Measurements from ENCODE around the gene SLC32A1.

SLC32A1 gene

DNA sequence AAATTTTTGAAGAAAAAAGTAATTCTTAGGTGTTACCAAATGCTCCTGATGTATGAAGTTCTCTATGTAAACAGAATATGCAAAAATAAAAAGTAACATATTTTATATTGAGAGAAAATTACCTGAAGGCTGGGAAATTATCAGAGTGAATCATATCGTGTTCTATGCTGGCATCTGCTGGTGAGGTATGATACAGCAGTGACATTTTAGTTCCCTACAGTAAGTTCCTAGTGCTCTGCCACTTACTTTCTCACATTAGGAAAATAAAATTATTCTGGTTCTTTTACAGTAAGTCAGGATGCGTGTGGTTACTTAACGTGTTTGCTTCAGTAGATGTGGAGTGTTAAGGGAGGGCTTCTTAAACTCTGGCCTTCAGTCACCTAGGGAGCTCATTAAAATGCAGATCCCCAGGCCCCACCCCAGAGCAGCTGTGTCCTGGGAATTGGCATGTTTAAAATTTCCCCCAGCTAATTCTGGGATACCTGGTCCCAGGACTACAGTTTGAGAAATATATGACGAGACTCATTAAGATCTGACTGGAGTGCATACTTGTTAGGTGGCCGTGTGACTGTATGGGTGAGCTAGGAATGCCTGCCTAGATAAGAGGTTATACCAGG lies 27.2 kb downstream of the SLC32A1 start:
- DNase-seq (ENCODE audit: low read depth in 3 of 3), result no peak

DNA sequence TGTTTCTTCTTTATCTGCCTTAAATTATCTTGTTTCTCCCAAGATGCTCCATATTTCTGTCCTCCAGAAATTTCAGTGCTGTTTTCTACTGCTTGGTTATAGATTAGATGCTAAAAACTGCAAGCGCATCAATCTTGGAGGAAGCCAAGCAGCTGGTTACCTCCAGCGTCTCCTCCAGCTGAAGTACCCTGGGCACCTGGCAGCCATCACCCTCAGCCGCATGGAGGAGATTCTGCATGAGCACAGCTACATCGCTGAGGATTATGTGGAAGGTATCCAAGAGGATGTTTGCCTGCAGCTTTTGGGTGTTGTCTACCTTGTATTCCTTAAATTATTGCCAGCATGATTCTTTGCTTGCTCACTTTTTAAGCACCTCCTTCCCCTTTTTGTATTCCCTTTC lies 27.7 kb downstream of the SLC32A1 start:
- DNase-seq (ENCODE audit: low read depth in 3 of 3), result no peak

DNA sequence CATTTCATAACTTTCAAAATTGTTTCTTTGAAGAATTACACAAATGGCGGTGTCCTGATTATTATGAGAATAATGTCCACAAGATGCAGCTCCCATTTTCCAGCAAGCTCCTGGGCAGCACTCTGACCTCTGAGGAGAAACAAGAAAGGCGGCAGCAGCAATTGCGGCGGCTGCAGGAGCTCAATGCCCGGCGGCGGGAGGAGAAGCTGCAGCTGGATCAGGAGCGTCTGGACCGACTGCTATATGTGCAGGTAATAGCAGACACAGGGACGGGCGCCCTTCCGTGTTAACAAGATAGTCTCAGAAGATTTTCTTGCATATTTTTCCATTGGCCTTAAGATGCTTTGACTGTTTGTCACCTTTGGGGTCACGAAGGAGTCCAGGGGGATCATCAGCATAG lies 30.6 kb downstream of the SLC32A1 start:
- no peak for DNase-seq (ENCODE audit: low read depth in 3 of 3)

DNA sequence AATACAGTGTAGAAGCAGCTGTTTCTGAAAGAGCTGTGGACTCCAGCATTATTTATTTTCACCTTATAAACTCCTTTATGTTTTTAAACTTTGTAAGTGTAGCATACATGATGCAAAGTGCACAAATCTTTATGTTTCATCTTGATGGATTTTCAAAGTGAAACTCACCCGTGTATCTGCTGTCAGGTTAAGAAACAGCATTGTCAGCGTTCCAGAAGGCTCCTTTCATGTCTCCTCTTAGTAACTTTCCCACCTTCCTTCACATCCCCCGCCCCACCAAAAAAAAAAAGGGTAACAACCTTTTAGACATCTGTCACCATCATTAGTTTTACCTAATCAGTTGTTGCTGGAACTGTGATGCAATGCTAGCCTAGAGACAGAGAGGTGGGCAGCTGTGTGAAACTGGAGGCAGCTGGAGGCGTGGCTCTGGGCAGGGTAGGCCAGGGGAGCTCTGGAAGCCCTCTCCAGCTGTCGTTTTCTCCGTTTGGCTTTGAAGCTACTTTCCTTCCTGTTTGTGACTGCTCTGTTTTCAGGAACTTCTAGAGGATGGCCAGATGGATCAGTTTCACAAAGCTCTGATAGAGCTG lies 31.1 kb downstream of the SLC32A1 start:
- no peak for DNase-seq (ENCODE audit: low read depth in 3 of 3)

DNA sequence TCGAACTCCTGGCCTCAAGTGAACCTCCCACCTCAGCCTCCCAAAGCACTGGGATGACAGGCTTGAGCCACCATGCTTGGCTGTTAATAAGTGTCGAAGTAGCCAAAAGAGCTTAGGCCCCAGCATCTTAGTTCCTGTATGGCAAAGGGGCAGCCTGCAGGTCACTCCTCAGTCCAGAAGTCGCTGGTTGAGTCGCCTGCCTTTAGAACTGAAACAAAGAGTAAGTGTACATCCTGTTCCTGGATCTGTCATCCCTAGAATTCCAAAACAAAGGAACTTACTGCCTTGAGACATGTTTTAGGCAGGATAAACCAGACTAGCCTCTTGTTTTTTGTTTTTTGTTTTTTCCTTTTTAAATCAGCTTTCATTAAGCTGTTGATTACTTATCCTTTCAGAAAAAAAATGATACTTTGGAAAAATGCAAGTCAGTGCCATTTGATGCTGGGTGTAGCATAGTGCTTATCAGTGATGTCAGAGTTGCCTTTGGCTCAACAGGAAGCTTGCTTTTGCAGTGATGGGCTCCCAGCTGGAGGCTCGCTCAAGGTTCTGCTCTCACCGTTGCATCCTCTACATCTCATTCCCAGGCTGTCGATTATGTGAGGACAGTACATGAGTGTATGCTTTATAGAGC lies 33.0 kb downstream of the SLC32A1 start:
- no peak for DNase-seq (ENCODE audit: low read depth in 3 of 3)

DNA sequence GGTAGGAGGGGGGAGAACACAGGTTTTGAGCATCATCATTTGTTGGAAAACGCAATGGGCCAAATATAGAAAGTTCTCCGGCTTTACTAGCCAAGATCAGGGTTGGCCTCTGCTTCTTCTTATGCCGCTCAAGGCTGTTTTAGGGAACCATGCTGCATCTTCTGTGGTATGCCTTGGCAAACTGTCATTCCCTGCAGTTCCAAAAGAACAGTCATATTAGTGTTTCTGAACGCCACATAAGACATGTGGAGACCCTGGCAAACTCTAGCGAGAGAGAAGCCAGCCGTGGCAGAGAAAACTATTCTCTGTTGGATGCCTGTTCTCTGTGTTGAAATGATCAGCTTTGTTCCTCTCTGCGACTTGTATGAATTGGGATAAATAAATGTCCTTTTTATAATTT lies 34.8 kb downstream of the SLC32A1 start:
- no peak for DNase-seq (ENCODE audit: low read depth in 3 of 3)

DNA sequence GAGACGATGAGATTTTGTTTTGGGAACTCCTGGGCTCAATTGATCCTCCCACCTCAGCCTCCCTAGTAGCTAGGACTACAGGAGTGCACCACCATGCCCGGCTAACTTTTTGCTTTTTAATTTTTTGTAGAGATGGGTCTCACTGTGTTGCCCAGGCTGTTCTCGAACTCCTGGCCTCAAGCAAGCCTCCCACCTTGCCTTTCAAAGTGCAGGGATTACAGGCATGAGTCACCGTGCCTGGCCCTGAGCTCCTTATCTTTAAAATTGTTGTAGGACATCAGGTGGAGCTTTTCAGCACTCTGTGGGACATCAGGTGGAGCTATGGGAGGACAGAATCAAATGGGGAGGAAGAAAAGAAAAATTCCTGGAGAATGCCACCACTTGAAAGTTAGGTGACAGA lies 36.7 kb downstream of the SLC32A1 start:
- no peak for DNase-seq (ENCODE audit: low read depth in 3 of 3)

DNA sequence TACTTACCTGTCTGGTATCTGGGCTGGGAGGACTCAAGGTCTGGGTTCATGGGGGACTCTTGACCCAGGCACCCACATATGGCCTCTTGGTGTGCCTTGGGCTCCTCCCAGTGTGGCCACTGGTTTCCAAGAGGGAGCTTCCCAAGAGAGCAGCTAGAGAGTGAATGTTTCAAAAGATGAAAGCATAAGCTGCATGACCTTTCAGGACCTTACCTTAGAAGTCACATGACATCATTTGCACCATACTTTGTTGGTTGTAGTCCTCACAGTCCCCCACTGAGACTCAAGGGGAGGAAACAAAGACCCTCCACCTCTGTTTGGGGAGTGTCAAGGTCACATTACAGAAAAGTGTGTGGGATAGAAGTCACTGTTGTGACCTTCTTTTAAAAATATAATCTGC lies 37.9 kb downstream of the SLC32A1 start:
- DNase-seq (ENCODE audit: low read depth in 3 of 3), result no peak

DNA sequence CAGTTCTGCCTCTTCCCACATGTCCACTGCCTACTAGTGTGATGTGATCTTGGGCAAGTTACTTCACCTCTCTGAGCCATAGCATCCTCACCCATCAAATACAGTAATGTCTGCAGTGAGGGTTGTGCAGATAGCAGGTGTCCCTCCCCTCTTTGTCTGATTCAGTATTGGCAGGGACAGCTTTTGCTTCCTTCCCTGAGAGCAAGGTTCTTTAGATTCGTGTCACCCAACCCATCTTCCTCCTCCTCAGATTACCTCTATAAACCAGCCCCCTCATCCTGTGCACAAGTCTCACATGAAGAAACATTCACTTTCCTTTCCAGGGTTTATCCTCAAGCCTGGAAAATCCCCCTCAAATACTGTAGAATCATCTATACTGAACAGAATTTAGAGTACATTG lies 39.3 kb downstream of the SLC32A1 start:
- no peak for DNase-seq (ENCODE audit: low read depth in 3 of 3)

DNA sequence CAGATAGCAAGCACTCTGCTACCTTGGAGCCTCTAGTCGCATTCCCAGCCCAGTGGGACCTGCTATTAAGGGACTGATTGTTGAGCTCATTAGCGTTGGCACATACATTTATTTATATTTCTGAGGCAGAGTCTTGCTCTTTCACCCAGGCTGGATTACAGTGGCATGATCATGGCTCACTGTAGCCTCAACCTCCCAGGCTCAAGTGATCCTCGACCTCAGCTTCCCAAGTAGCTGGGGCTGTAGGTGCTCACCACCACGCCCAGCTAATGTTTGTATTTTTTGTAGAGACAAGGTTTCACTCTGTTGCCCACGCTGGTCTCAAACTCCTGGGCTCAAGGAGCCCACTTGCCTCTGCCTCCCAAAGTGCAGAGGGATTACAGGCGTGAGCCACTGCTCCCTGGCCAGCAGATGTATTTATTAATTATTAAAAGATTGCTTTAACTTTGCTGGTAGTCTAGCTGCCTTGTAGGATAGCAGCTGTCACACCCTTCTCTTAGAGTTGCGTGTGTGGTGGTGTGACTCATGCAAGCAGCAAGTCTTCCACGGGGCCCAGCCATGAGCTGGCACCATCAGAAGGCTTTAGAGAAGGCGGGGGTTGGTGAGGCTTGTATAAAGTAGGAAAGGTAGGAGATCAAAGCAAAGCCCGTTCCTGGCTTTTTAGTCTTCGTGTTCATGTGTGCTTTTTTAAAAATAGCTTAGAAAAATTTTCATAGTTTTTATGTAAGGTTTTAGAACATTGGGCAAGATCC lies 40.5 kb downstream of the SLC32A1 start:
- peak; percentile 44 to 51 (median 46) for DNase-seq (ENCODE audit: low read depth in 3 of 3)

DNA sequence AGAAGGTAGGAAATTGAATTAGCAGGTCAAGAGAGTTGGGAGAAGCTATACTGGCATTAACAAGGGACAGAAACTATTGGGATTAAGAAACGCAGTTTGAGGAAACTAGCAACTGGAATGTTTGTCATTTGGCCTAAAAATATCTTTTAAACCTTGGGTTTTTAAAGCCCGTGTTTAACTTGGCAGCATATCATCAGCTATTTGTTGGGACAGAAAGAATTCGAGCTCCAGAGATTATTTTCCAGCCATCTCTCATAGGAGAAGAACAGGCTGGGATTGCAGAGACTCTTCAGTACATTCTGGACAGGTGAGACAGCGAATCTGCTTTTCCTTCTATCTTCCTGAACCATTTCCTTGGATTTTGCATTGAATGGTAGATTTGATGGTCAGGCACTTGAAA lies 41.8 kb downstream of the SLC32A1 start:
- DNase-seq (ENCODE audit: low read depth in 3 of 3), result no peak

DNA sequence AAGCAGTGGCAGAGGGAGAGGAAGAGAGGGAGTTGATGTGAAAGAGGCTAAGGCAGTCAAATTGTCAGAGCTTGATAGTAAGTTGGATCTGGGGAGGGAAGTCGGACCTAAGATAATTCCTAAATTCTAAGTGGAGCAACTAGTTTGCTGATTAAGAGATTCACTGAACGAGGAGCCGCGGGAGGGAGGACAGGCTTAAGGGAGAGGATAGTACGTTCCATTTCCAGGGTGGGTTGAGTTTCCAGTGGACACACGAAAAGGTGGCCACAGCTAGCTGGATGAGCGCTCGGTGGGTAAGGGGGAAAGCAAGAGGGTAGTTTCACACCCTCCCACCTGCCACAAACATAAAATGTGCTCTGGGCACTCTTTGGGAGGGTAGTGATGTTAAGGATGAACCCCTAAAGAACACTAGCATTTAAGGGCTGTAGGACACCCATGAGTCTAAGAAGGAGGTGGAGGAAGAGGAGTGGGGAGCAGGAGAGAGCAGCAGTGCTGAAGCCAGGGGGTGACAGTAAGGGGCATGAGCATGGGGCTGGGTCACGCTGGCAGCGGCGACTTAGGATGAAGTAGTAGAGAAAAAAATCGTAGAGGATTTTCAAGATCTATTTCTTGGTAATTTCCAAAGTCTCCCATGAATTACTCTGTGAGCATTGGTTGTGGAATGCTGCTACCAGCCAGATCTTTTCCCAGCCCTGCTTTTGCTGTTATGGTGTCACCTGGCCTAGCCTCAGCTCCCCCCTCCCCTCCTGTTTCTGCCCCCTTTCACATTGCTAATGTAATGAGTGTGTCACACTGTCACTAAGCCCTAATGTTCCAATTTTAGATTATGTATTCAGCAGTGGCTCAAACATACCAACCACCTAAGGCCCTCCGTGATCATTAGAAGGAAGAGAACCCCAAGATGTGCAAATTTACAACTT lies 45.4 kb downstream of the SLC32A1 start:
- no peak for DNase-seq (ENCODE audit: low read depth in 3 of 3)

DNA sequence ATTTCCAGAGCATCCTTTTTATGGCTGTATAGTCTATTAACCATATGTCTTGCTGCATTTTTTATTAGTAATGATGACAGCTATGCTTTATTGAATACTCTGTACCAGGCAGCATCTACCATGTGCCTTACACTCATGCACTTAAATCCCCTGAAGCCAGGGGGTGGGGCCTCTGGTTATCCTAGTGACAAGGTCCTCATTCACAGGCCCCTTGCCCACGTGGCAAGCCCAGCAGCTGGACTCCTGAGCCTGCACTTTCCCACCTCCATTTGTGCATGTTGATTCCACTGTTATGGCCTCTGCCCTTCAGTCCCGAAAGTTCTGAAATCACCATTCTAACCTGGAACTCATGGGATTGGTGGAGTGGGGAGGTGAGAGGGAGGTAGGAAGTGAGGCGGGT lies 46.3 kb downstream of the SLC32A1 start:
- DNase-seq (ENCODE audit: low read depth in 3 of 3), result no peak

DNA sequence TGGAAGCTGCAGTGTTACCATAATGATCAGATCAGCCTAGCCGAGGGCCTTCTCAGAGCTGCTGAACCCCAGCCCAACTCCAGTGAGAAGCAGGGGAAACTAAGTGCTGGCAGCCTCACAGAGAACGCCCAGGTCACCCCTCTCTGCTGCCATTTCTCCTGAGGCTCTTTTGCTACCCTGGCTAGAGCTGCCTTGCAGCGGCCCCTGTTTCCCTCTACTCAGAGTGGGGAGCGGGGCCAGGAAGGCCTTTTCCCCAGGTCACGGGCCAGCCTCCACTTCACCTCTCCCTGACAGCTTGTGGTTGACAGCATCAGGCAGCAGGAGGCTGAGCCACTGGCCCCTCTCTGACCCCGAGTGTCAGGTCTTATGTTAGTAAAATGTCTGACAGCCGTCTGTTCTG lies 46.7 kb downstream of the SLC32A1 start:
- DNase-seq (ENCODE audit: low read depth in 3 of 3), result no peak

DNA sequence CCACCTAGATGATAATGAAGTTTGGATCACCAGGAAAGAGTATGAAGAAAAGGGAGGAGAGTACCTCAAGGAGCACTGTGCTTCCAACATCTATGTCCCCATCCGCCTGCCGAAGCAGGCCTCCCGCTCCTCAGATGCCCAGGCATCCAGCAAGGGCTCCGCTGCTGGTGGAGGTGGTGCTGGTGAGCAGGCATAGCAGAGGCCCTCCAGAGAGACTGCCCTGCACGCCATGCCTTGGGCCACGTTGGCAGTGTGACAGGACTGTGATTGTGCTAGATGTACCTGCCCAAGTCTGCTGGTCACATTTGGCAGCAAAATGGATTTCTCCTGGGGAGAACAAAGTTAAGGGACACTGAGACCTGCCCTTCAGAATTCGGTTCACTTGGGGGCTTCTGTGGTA lies 47.3 kb downstream of the SLC32A1 start:
- no peak for DNase-seq (ENCODE audit: low read depth in 3 of 3)

DNA sequence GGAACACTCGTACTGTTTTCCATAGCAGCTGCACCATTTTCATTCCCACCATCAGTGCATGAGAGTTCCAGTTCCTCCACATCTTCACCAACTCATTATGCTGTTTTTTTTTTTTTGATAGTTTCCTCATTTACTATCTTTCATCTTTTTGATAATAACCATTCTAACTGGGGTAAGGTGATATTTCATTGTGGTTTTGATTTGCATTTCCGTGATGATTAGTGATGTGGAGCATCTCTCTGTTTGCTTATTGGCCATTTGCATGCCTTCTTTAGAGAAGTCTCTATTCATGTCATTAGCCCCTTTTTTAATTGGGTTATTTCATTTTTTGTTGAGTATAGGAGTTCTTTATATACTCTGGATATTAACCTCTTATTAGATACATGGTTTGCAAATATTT lies 49.9 kb downstream of the SLC32A1 start:
- no peak for DNase-seq (ENCODE audit: low read depth in 3 of 3)

DNA sequence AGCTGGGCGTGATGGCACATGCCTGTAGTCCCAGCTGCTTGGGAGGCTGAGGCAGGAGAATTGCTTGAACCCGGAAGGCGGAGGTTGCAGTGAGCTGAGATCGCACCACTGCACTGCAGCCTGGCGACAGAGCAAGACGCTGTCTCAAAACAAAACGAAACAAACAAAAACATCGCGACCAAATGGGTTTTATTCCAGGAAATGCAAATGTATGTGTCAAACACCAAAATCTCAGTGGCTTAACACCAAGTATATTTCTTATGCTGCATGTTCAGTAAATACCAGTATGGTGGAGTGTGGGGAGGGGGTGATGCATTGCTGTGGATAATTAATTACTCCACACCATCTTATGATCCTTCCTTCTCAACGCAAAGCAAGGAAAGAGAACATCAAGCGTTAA lies 52.1 kb downstream of the SLC32A1 start:
- DNase-seq (ENCODE audit: low read depth in 3 of 3), result no peak

Measured in stimulated activated CD4-positive, alpha-beta T cell treated with anti-CD3 and anti-CD28 coated beads, TNF-alpha, amount 100 ng/mL, for 48 hours (primary cell).